ENCODE measurements around the gene NQO2. TPM values are rescaled to one million over a fixed set of nuclear protein-coding genes. Genes with fewer than 3 reads are reported as not detected.
"Not testable (repeated sequence)": the region's sequence is repeated elsewhere in the genome, so short reads cannot be mapped to it uniquely, and the experiment has no call there.

The NQO2 gene
- total RNA-seq, 2 donors from 2014 or later: 27.9 to 34.3 TPM

DNA sequence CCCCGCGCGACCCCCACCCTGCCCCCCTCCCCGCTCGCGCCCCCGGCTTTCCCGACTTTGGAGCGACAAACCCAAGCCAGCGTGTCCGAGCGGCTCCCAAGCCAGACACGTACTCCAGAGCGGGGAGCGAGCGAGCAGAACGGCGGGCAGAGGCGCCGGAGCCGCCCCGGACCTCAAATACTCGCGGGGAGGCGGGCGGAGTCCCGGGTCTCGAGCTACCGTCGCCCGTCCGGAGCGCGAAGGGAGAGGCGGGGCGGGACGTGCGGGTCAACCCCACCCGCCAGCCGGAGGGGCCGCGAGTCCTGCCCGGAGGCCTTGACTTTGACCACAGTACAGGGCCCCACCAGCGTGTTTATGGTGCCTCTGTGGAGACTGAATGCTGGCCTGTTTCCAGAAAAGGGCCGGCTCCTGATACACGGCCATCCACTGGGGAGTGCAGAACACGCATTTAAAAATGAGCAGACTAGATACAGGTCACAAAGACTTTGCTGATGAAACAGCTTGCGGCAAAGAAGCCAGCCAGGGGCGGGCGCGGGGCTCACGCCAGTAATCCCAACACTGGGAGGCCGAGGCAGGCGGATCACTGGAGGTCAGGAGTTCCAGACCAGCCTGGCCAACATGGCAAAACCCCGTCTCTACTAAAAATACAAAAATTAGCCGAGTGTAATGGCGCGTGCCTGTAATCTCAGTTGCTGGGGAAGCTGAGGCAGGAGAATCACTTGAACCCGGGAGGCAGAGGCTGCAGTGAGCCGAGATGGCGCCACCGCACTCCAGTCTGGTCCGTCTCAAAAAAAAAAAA lies 28.1 kb upstream of the NQO2 start, which contains the start of gene SERPINB6:
Gene SERPINB6, minus strand, starts transcription at position 148 of the 799 bp plus-strand sequence. CDS start 12,235 bp downstream, outside the sequence.
- peak; percentile 69 for DNase-seq (ENCODE audit: low spot score)
- peak within 1 kb of the TSS; percentile 82 to 85 for H3K4me3 ChIP-seq
- intact Hi-C loops (cut with DNase I): loop anchor here (2.0 kb wide), 1 partner anchor 19 kb away; no protein-coding TSS in a partner anchor
- H3K27ac ChIP-seq: peak within 1 kb of the TSS; percentile 98 to 99
- no peaks in the 10 kb centered on the region for H3K4me1 ChIP-seq (replicated peaks)
- no peaks in the 10 kb centered on the region for H3K9me3 ChIP-seq
- TF ChIP-seq, protein P1, sequence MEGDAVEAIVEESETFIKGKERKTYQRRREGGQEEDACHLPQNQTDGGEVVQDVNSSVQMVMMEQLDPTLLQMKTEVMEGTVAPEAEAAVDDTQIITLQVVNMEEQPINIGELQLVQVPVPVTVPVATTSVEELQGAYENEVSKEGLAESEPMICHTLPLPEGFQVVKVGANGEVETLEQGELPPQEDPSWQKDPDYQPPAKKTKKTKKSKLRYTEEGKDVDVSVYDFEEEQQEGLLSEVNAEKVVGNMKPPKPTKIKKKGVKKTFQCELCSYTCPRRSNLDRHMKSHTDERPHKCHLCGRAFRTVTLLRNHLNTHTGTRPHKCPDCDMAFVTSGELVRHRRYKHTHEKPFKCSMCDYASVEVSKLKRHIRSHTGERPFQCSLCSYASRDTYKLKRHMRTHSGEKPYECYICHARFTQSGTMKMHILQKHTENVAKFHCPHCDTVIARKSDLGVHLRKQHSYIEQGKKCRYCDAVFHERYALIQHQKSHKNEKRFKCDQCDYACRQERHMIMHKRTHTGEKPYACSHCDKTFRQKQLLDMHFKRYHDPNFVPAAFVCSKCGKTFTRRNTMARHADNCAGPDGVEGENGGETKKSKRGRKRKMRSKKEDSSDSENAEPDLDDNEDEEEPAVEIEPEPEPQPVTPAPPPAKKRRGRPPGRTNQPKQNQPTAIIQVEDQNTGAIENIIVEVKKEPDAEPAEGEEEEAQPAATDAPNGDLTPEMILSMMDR (IDR thresholded peaks at IDR 0.05): peak in 1 of 4 experiments; percentile 8
- TF ChIP-seq POLR2A (IDR thresholded peaks at IDR 0.05): peak; percentile 28
- peak; percentile 61 for TF ChIP-seq POLR2AphosphoS5 (IDR thresholded peaks at IDR 0.05)
- H3K36me3 ChIP-seq: no peaks in the 10 kb centered on the region
- 2% methylated on average over 46 of the region's 63 CpGs for WGBS
- no peaks in the 10 kb centered on the region for H3K27me3 ChIP-seq (replicated peaks; ENCODE audit: insufficient read depth)

DNA sequence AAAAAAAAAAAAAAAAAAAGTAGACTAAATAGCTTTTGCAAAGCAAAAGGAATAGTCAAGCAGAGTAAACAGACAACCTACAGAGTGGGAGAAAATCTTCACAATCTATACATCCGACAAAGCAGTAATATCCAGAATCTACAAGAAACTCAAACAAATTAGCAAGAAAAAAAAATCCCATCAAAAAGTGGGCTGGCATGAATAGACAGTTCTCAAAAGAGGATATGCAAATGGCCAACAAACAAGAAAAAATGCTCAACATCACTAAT lies 27.5 kb upstream of the NQO2 start:
- Histone ChIP-seq H3K27ac (peak overlapping the region; percentile 98 to 99), H3K4me3 (peak overlapping the region; percentile 82 to 85)
- H3K4me1 ChIP-seq (replicated peaks); H3K9me3 ChIP-seq; intact Hi-C loops (cut with DNase I); H3K36me3 ChIP-seq; H3K27me3 ChIP-seq (replicated peaks; ENCODE audit: insufficient read depth); DNase-seq (ENCODE audit: low spot score): not testable (repeated sequence)
- 52% methylated on average over 1 of the region's 1 CpG for WGBS

DNA sequence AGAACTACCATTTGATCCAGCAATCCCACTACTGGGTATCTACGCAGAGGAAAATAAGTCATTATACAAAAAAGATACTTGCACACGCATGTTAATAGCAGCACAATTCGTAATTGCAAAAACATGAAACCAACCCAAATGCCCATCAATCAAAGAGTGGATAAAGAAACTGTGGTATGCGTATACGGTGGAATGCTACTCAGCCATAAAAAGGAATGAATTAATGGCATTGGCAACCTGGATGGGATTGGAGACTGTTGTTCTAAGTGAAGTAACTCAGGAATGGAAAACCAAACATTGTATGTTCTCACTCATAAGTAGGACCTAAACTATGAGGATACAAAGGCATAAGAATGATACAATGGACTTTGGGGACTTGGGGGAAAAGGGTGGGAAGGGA lies 27.0 kb upstream of the NQO2 start:
- H3K4me3 ChIP-seq; H3K9me3 ChIP-seq; intact Hi-C loops (cut with DNase I); DNase-seq (ENCODE audit: low spot score); H3K4me1 ChIP-seq (replicated peaks); H3K27me3 ChIP-seq (replicated peaks; ENCODE audit: insufficient read depth); H3K36me3 ChIP-seq: not testable (repeated sequence)
- peak overlapping the region in 1 of 2 donors; percentile 98 for H3K27ac ChIP-seq
- 91% methylated on average over 5 of the region's 5 CpGs for WGBS

DNA sequence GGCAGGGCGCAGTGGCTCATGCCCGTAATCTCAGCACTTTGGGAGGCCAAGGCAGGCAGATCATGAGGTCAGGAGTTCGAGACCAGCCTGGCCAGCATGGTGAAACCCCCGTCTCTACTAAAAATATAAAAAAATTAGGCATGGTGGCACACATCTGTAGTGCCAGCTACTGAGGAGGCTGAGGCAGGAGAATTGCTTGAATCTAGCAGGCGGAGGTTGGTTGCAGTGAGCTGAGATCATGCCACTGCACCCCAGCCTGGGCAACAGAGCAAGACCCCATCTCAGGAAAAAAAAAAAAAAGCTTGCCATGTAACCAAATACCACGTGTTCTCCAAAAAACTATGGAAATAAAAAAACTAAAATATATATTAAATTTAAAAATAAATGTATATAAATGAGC lies 26.5 kb upstream of the NQO2 start:
- intact Hi-C loops (cut with DNase I); DNase-seq (ENCODE audit: low spot score); H3K27me3 ChIP-seq (replicated peaks; ENCODE audit: insufficient read depth); H3K27ac ChIP-seq; H3K9me3 ChIP-seq; H3K36me3 ChIP-seq; H3K4me3 ChIP-seq; H3K4me1 ChIP-seq (replicated peaks): not testable (repeated sequence)
- WGBS: 95% methylated on average over 6 of the region's 6 CpGs

DNA sequence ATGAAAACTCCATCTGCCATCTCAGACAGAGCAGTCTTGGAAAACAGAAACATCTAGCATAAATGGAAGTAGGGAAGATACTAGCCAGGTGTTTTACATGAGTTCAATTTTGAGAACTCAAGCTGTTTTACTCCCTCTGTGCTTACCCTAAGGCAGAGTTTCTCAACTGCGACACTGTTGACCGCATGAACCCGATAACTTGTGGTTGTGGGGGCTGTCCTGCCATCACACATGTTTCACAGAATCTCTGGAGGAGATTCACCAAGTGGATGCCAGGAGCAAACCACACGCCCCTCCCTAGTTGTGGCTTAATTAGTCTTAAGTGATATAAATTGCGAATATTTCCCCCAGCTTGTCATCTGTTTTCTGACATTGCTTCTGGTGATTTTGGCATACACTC lies 26.0 kb upstream of the NQO2 start:
- Histone ChIP-seq H3K4me1 (replicated peaks) (no peaks in the 10 kb centered on the region), H3K27ac (no peak overlapping the region), H3K4me3 (no peak overlapping the region), H3K9me3 (no peaks in the 10 kb centered on the region), H3K27me3 (replicated peaks; ENCODE audit: insufficient read depth) (no peaks in the 10 kb centered on the region), H3K36me3 (no peaks in the 10 kb centered on the region)
- intact Hi-C loops (cut with DNase I): no loop called here
- DNase-seq (ENCODE audit: low spot score): no peak
- 92% methylated on average over 5 of the region's 5 CpGs for WGBS
- TF ChIP-seq POLR2AphosphoS5 (IDR thresholded peaks at IDR 0.05): no peak
- TF ChIP-seq, protein P1 (IDR thresholded peaks at IDR 0.05): no peak
- TF ChIP-seq POLR2A (IDR thresholded peaks at IDR 0.05): no peak

DNA sequence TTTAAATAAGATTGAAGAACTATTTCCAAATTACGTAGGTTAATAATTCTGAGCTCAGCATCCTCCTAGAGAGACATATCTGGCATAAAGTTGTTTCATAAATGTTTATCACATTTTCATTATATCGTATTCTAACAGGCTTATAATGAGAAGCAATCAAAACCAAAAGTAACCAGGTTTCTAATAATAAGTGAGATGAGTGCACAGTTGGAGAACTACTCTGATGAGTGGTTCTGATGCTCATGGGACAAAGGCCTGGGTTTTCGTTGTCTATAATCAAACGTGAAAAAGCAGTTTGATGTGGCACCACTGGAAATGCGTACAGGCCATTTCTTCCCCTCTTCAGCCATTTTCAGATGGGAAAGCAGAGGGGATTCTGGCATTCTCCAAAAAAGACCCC lies 23.6 kb upstream of the NQO2 start:
- Histone ChIP-seq H3K27ac (no peak overlapping the region), H3K9me3 (no peaks in the 10 kb centered on the region), H3K36me3 (no peaks in the 10 kb centered on the region), H3K4me1 (replicated peaks) (no peaks in the 10 kb centered on the region), H3K27me3 (replicated peaks; ENCODE audit: insufficient read depth) (no peaks in the 10 kb centered on the region), H3K4me3 (no peak overlapping the region)
- intact Hi-C loops (cut with DNase I): no loop called here
- no peak for DNase-seq (ENCODE audit: low spot score)
- TF ChIP-seq, protein P1 (IDR thresholded peaks at IDR 0.05): no peak
- TF ChIP-seq POLR2AphosphoS5 (IDR thresholded peaks at IDR 0.05) (no peak), POLR2A (IDR thresholded peaks at IDR 0.05) (no peak)
- WGBS: 91% methylated on average over 5 of the region's 5 CpGs

Measured in prostate gland (tissue), 2 donors.